Keratinocyte (primary cell): ENCODE data around the gene HOXC4. TPM values are rescaled to one million over a fixed set of nuclear protein-coding genes. Genes with fewer than 3 reads are reported as not detected.

ENCODE experiments used
- DNase-seq: peaks from one replicate; pipeline ENCODE4 v3.0.0-alpha.2; 2011; ENCODE audit warnings: low read depth, missing footprints, low spot score
- FAIRE-seq: peaks from 2 replicates; lab custom pipeline; 2011; peaks lifted over from hg19 to GRCh38; lab: Jason Lieb, UNC
- H2AFZ ChIP-seq: 2 replicates; pipeline ENCODE4 v1.6.0; 2012; ENCODE audit warnings: low read length, control low read depth, inconsistent platforms; ENCODE audit not compliant: control insufficient read depth
- H3K27ac ChIP-seq: 2 replicates; pipeline ENCODE4 v1.5.1; 2011; ENCODE audit warnings: low read length; ENCODE audit not compliant: control insufficient read depth, insufficient read depth
- H3K27me3 ChIP-seq: 3 replicates; pipeline ENCODE4 v1.6.0; 2011; ENCODE audit warnings: low read length; ENCODE audit not compliant: control insufficient read depth, insufficient read depth; ENCODE audit errors: extremely low read depth
- H3K36me3 ChIP-seq, 2 experiments: 2 replicates in 1 of 2; 3 replicates in 1 of 2; pipeline ENCODE4 v1.5.1; 2011; ENCODE audit warnings: low read length in 2 of 2, mild to moderate bottlenecking in 1 of 2; ENCODE audit not compliant: control insufficient read depth in 2 of 2, insufficient read depth in 2 of 2; ENCODE audit errors: extremely low read depth in 1 of 2
- H3K4me1 ChIP-seq: 3 replicates; pipeline ENCODE4 v1.5.1; 2011; ENCODE audit warnings: low read length; ENCODE audit not compliant: control insufficient read depth, insufficient read depth; ENCODE audit errors: extremely low read depth
- H3K4me2 ChIP-seq: 3 replicates; pipeline ENCODE4 v1.6.0; 2011; ENCODE audit warnings: low read depth, low read length; ENCODE audit not compliant: control insufficient read depth, insufficient read depth; ENCODE audit errors: extremely low read depth
- H3K4me3 ChIP-seq, 3 experiments: fragments of 200-600 bp in 1 of 3; sonication (generic) in 1 of 3; 2 replicates in 2 of 3; 3 replicates in 1 of 3; pipeline ENCODE4 v1.5.1; 2011 to 2016; ENCODE audit warnings: low read length in 3 of 3, mild to moderate bottlenecking in 3 of 3, control low read depth in 2 of 3, inconsistent platforms in 1 of 3, low read depth in 1 of 3, mixed read lengths in 1 of 3, mixed run types in 1 of 3, moderate library complexity in 1 of 3; ENCODE audit not compliant: control insufficient read depth in 2 of 3, insufficient read depth in 2 of 3; ENCODE audit errors: extremely low read depth in 1 of 3
- H3K79me2 ChIP-seq: 2 replicates; pipeline ENCODE4 v1.6.0; 2012; ENCODE audit warnings: low read length; ENCODE audit not compliant: control insufficient read depth, insufficient read depth
- H3K9ac ChIP-seq: 3 replicates; pipeline ENCODE4 v1.6.0; 2011; ENCODE audit warnings: low read length; ENCODE audit not compliant: control insufficient read depth, insufficient read depth; ENCODE audit errors: extremely low read depth
- H3K9me1 ChIP-seq: 3 replicates; pipeline ENCODE4 v1.6.0; 2011; ENCODE audit warnings: low read length; ENCODE audit not compliant: control insufficient read depth, insufficient read depth; ENCODE audit errors: extremely low read depth
- H3K9me3 ChIP-seq: 2 replicates; pipeline ENCODE4 v1.5.1; 2012; ENCODE audit warnings: low read depth, low read length; ENCODE audit not compliant: control insufficient read depth
- H4K20me1 ChIP-seq: 3 replicates; pipeline ENCODE4 v1.6.0; 2011; ENCODE audit warnings: low read length; ENCODE audit not compliant: control insufficient read depth, insufficient read depth; ENCODE audit errors: extremely low read depth
- CTCF ChIP-seq, 3 experiments: IDR thresholded peaks in 1 of 3; conservative IDR thresholded peaks in 1 of 3; optimal IDR thresholded peaks in 1 of 3; 2 replicates in 2 of 3; 3 replicates in 1 of 3; pipeline versions ENCODE3 to v1.5.1; 2011; ENCODE audit warnings: low read length in 3 of 3, mild to moderate bottlenecking in 3 of 3, moderate library complexity in 2 of 3, control low read depth in 1 of 3, inconsistent platforms in 1 of 3; ENCODE audit not compliant: insufficient read depth in 2 of 3; ENCODE audit errors: extremely low read depth in 1 of 3
- EZH2 ChIP-seq: IDR thresholded peaks from one replicate; pipeline ENCODE4 v1.6.1; 2012; ENCODE audit warnings: inconsistent platforms, mild to moderate bottlenecking, low read length, moderate library complexity
- dilution Hi-C: fragments of 300-500 bp; cut with MboI; formaldehyde crosslinking; loops from one replicate; pipeline ENCODE4 v1.7.0; 2020; ENCODE audit warnings: low sequenced_read_pairs; ENCODE audit not compliant: extremely low pct_ligation_motif_present
- polyA plus RNA-seq, 5 experiments: library from polyadenylated mRNA; depleted of rRNA in 3 of 5; stranded (reverse) in 3 of 5; stranded (forward) in 1 of 5; unstranded in 1 of 5; fragments of >200 nt; gene quantifications; 1 replicate in 1 of 5; 2 replicates in 3 of 5; 3 replicates in 1 of 5; pipeline versions ENCODE4 v1.2.1 to v1.2.3, GENCODE V29; 2011 to 2012; ENCODE audit warnings: missing spikeins in 2 of 5, low read depth in 1 of 5, low replicate concordance in 1 of 5

Gene HOXC4
- polyA plus RNA-seq, 1 donor (not counting 4 experiments of a cell fraction or from before 2014, with no cell fraction given): 1.8 TPM

- dilution Hi-C loops: no loop called here
- no peak for FAIRE-seq
- TF ChIP-seq EZH2 (no peak), CTCF (optimal IDR thresholded peaks at IDR 0.05 in 1 of 3, IDR thresholded peaks at IDR 0.05 in 1 of 3, conservative IDR thresholded peaks at IDR 0.05 in 1 of 3; ENCODE audit: extremely low read depth in 1 of 3, insufficient read depth in 2 of 3, low read length in 3 of 3) (no peak)
These were observed 12.0 kb downstream of the HOXC4 start for GRCh38 chr12:54065677-54066076.

GRCh38 chr12:54066408-54066807 lies 12.8 kb downstream of the HOXC4 start:
- Histone ChIP-seq H2AFZ (no peak overlapping the region), H3K27ac (no peak overlapping the region), H3K4me2 (no peak overlapping the region), H3K27me3 (no peaks in the 10 kb centered on the region), H3K36me3 (no peaks in the 10 kb centered on the region), H3K79me2 (no peaks in the 10 kb centered on the region), H3K4me1 (peaks cover 19% of the 10 kb centered on the region), H3K9ac (no peak overlapping the region), H4K20me1 (no peaks in the 10 kb centered on the region), H3K9me1 (no peaks in the 10 kb centered on the region), H3K4me3 (no peak overlapping the region), H3K9me3 (no peaks in the 10 kb centered on the region)
- dilution Hi-C loops: no loop called here
- DNase-seq: no peak
- no peak for FAIRE-seq
- TF ChIP-seq CTCF (optimal IDR thresholded peaks at IDR 0.05 in 1 of 3, IDR thresholded peaks at IDR 0.05 in 1 of 3, conservative IDR thresholded peaks at IDR 0.05 in 1 of 3; ENCODE audit: extremely low read depth in 1 of 3, insufficient read depth in 2 of 3, low read length in 3 of 3): no peak
- TF ChIP-seq EZH2: no peak

More at GRCh38 chr12:54065677-54066076, 12.0 kb downstream of the HOXC4 start:
- Histone ChIP-seq H3K27ac (no peak overlapping the region), H3K27me3 (no peaks in the 10 kb centered on the region), H3K9me3 (no peaks in the 10 kb centered on the region), H3K9me1 (peaks cover 2% of the 10 kb centered on the region), H3K4me3 (no peak overlapping the region), H3K79me2 (no peaks in the 10 kb centered on the region), H3K9ac (no peak overlapping the region), H3K4me2 (no peak overlapping the region), H4K20me1 (no peaks in the 10 kb centered on the region), H3K36me3 (no peaks in the 10 kb centered on the region), H3K4me1 (peaks cover 26% of the 10 kb centered on the region), H2AFZ (no peak overlapping the region)
- no peak for DNase-seq
